ENCODE results near the gene MTARC2. TPM values are rescaled to one million over a fixed set of nuclear protein-coding genes. Genes with fewer than 3 reads are reported as not detected.

MTARC2 gene
- total and polyA plus RNA-seq, 2 of the 4 experiments (the other 2 are of a cell fraction), result 0.36 to 2.6 TPM

- H3K4ac ChIP-seq (ENCODE audit: low read depth, low read length), result no peak overlapping the region
- intact Hi-C loops (cut with micrococcal nuclease) (no loop called here), dilution Hi-C loops (cut with HindIII; ENCODE audit: low sequenced_read_pairs, unreplicated experiment) (no loop called here), in situ Hi-C loops (cut with MboI; ENCODE audit: low sequenced_read_pairs) (no loop called here)
- no peak overlapping the region for H2BK120ac ChIP-seq (ENCODE audit: low read depth, low read length)
- no TSS peak for BruUV-seq (replicated peaks)
- H3K18ac ChIP-seq (ENCODE audit: low read depth, low read length), result no peak overlapping the region
- TF ChIP-seq SMC3 (IDR thresholded peaks at IDR 0.05; ENCODE audit: low read depth, low read length) (no peak), CHD1 (IDR thresholded peaks at IDR 0.05; ENCODE audit: low read depth, low read length) (no peak), POLR2A (IDR thresholded peaks at IDR 0.05; ENCODE audit: low read depth, low read length) (no peak), RFX5 (IDR thresholded peaks at IDR 0.05; ENCODE audit: low read depth, low read length) (no peak), CEBPB (IDR thresholded peaks at IDR 0.05; ENCODE audit: low read depth, low read length) (no peak), NFE2L2 (IDR thresholded peaks at IDR 0.05; ENCODE audit: low read depth, low read length) (no peak), MAZ (IDR thresholded peaks at IDR 0.05; ENCODE audit: borderline replicate concordance, low read depth, low read length) (no peak), USF2 (IDR thresholded peaks at IDR 0.05; ENCODE audit: low read depth, low read length) (no peak), RAD21 (IDR thresholded peaks at IDR 0.05; ENCODE audit: low read length) (no peak), MXI1 (IDR thresholded peaks at IDR 0.05; ENCODE audit: borderline replicate concordance, low read depth, low read length) (no peak), RCOR1 (IDR thresholded peaks at IDR 0.05; ENCODE audit: insufficient replicate concordance, low read length) (no peak), MAFK (IDR thresholded peaks at IDR 0.05; ENCODE audit: low read depth, low read length) (no peak), BHLHE40 (IDR thresholded peaks at IDR 0.05; ENCODE audit: low read depth, low read length) (no peak)
- WGBS, 2 experiments (ENCODE audit: extremely low coverage in 2 of 2, insufficient read length in 1 of 2), result 40% methylated on average over 1 of the region's 9 CpGs; no CpG with 5 or more reads in 1 of the 2 experiments
- peaks cover 5% of the 10 kb centered on the region for H3K27me3 ChIP-seq (ENCODE audit: control insufficient read depth, insufficient read depth, low read length)
- H3K9ac ChIP-seq (ENCODE audit: low read depth, low read length), result no peak overlapping the region
- H2BK20ac ChIP-seq (ENCODE audit: low read depth, low read length), result no peak overlapping the region
- H2BK15ac ChIP-seq (ENCODE audit: low read depth, low read length), result no peak overlapping the region
- no peak overlapping the region for H2BK5ac ChIP-seq (ENCODE audit: low read depth, low read length, poor library complexity, severe bottlenecking)
- no peak overlapping the region for H3K27ac ChIP-seq (ENCODE audit: insufficient read depth, low read length)
- no peaks in the 10 kb centered on the region for H3K4me1 ChIP-seq (ENCODE audit: control insufficient read depth, insufficient read depth, low read length)
- CTCF ChIA-PET, result no interaction called here
- H2AFZ ChIP-seq (replicated peaks; ENCODE audit: low read length, poor library complexity), result no peak overlapping the region
- no peak for DNase-seq
- H3K9me3 ChIP-seq (ENCODE audit: control insufficient read depth, insufficient read depth, low read length), result no peaks in the 10 kb centered on the region
- no peaks in the 10 kb centered on the region for H4K20me1 ChIP-seq (ENCODE audit: insufficient read depth, low read length)
- H3K36me3 ChIP-seq (ENCODE audit: control insufficient read depth, insufficient read depth, low read length), result no peaks in the 10 kb centered on the region
- ATAC-seq (ENCODE audit: low read depth), result no peak
- no peaks in the 10 kb centered on the region for H3K79me1 ChIP-seq (ENCODE audit: low read depth in 1 of 2, low read length in 2 of 2)
- POLR2A ChIA-PET (ENCODE audit: unreplicated experiment), result no interaction called here
- H2AK9ac ChIP-seq (replicated peaks; ENCODE audit: low read depth, low read length, poor library complexity), result no peak overlapping the region
- no peak overlapping the region for H4K5ac ChIP-seq (ENCODE audit: low read depth, low read length)
- no peak overlapping the region for H4K91ac ChIP-seq (ENCODE audit: insufficient read depth, low read depth, low read length)
- no peak overlapping the region for H3K56ac ChIP-seq (ENCODE audit: extremely low read depth, insufficient read depth, low read length)
- no peak overlapping the region for H4K8ac ChIP-seq (ENCODE audit: low read depth in 2 of 2, low read length in 2 of 2)
- H3K9me1 ChIP-seq (ENCODE audit: insufficient read depth, low read length), result no peaks in the 10 kb centered on the region
- H3K4me3 ChIP-seq (ENCODE audit: insufficient read depth, low read depth, low read length), result no peak overlapping the region
- no peak overlapping the region for H3K14ac ChIP-seq (replicated peaks; ENCODE audit: low read depth, low read length)
- no peak overlapping the region for H3K4me2 ChIP-seq (ENCODE audit: low read depth, low read length)
- no peak overlapping the region for H3K23ac ChIP-seq (ENCODE audit: low read depth, low read length)
- H2AK5ac ChIP-seq (ENCODE audit: low read depth, low read length), result no peak overlapping the region
Measured at GRCh38 chr1:220706480-220706879, 41.6 kb upstream of the MTARC2 start.
